Left lung (tissue), 10 donors: ENCODE data around the gene KRT4. TPM values are rescaled to one million over a fixed set of nuclear protein-coding genes. Genes with fewer than 3 reads are reported as not detected.

ENCODE experiments used
- ATAC-seq: fragments of 200-7000 bp; cut with Tn5 transposase; one replicate; pipeline ENCODE4 v1.9.1; 2020; ENCODE audit warnings: moderate library complexity
- DNase-seq, 4 donors: peaks; one replicate each; pipeline ENCODE4 v3.0.0-alpha.2; 2013 to 2020
- H3K27ac ChIP-seq, 2 donors: fragments of 200-600 bp; sonication (generic) in 1 of 2; one replicate each; pipeline versions ENCODE4 v1.5.0 to v1.8.0; 2020 to 2021
- H3K27me3 ChIP-seq, 2 donors: fragments of 200-600 bp; sonication (generic) in 1 of 2; one replicate each; pipeline versions ENCODE4 v1.5.0 to v1.8.0; 2020 to 2021
- H3K36me3 ChIP-seq, 2 donors: fragments of 200-600 bp; sonication (generic) in 1 of 2; one replicate each; pipeline versions ENCODE4 v1.5.0 to v1.8.0; 2020 to 2021
- H3K4me1 ChIP-seq, 2 donors: fragments of 200-600 bp; one replicate each; pipeline ENCODE4 v1.8.0; 2021
- H3K4me3 ChIP-seq, 2 donors: fragments of 200-600 bp; sonication (generic) in 1 of 2; one replicate each; pipeline versions ENCODE4 v1.5.0 to v1.8.0; 2020 to 2021; ENCODE audit warnings: mild to moderate bottlenecking in 1 of 2
- H3K9me3 ChIP-seq, 2 donors: fragments of 200-600 bp; sonication (generic) in 1 of 2; one replicate each; pipeline versions ENCODE4 v1.5.0 to v1.8.0; 2020 to 2021
- CTCF ChIP-seq, 2 donors: fragments of 200-600 bp; sonication (generic) in 1 of 2; IDR thresholded peaks; one replicate each; pipeline versions ENCODE4 v1.5.0 to v1.8.0; 2021; ENCODE audit warnings: antibody characterized with exemption in 2 of 2
- intact Hi-C, 2 donors: fragments of 100-400 bp; cut with DNase I; formaldehyde crosslinking; loops; one replicate each; pipeline versions ENCODE4 v1.11.2 to v1.14.2; 2022
- polyA plus RNA-seq, 6 donors: library from polyadenylated mRNA; unstranded; fragments of 120-200 nt; gene quantifications; one replicate each; pipeline ENCODE4 v1.2.1, GENCODE V29; 2013; ENCODE audit not compliant: insufficient read length in 6 of 6
- total RNA-seq, 2 donors: library from RNA; stranded (reverse); fragmentation: NEBNext Ultra II Directional; extraction: Animal tissue kit (Norgen Biotek cat#: 25700); gene quantifications; one replicate each; pipeline ENCODE4 v1.2.1, GENCODE V29; 2021
- donor health status: DM: no; HTN: yes; CAD: no.
- donor health status: DM: no; HTN: no; CAD: no.

KRT4 gene
- total and polyA plus RNA-seq, 8 donors, result 0.47 to 9.4 (median 2.6) TPM

GRCh38 chr12:52812073-52812400 lies 1.9 kb downstream of the KRT4 start:
- peaks cover 6 to 84% of the 10 kb centered on the region in 2 donors for H3K27me3 ChIP-seq
- peaks cover 12 to 16% of the 10 kb centered on the region in 2 donors for H3K4me1 ChIP-seq
- H3K36me3 ChIP-seq, result no peaks in the 10 kb centered on the region
- DNase-seq (no peak), ATAC-seq (no peak)
- no peak overlapping the region for H3K4me3 ChIP-seq
- no peak overlapping the region for H3K27ac ChIP-seq
- intact Hi-C loops, result no loop called here
- no peak for TF ChIP-seq CTCF (IDR thresholded peaks at IDR 0.05)
- H3K9me3 ChIP-seq, result no peaks in the 10 kb centered on the region

GRCh38 chr12:52811191-52812072 lies 2.5 kb downstream of the KRT4 start:
- Histone ChIP-seq H3K4me3 (no peak overlapping the region), H3K27me3 (peaks cover 6 to 84% of the 10 kb centered on the region in 2 donors), H3K4me1 (peaks cover 12 to 16% of the 10 kb centered on the region in 2 donors), H3K9me3 (no peaks in the 10 kb centered on the region), H3K27ac (no peak overlapping the region), H3K36me3 (no peaks in the 10 kb centered on the region)
- DNase-seq (no peak), ATAC-seq (no peak)
- intact Hi-C loops, result no loop called here
- no peak for TF ChIP-seq CTCF (IDR thresholded peaks at IDR 0.05)

- Histone ChIP-seq H3K36me3 (no peaks in the 10 kb centered on the region), H3K4me3 (no peak overlapping the region), H3K27me3 (peaks cover 6 to 83% of the 10 kb centered on the region in 2 donors), H3K9me3 (no peaks in the 10 kb centered on the region), H3K27ac (no peak overlapping the region), H3K4me1 (peaks cover 12 to 16% of the 10 kb centered on the region in 2 donors)
- no peak for TF ChIP-seq CTCF (IDR thresholded peaks at IDR 0.05)
- ATAC-seq (no peak), DNase-seq (no peak)
- intact Hi-C loops, result no loop called here
Observed at GRCh38 chr12:52810554-52810953, 3.4 kb downstream of the KRT4 start.

DNA sequence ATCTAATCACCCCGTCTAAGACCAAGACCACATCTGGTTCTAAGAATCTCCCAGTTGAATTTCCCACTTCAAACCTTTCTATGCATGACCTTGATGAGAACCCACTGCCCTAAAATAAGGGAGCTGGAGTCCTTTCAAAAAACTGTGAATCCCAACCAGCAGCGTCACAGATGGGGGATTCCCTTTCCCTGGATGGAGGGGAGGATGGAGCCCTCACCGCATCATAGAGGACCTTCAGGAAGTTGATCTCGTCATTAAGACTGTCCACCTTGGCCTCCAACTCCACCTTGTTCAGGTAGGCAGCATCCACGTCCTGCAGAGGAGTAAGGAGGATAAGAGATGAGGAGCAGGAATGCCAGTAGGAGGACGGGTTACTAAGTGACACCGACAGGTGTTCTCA lies 4.8 kb downstream of the KRT4 start:
- Histone ChIP-seq H3K4me3 (no peak overlapping the region), H3K4me1 (peaks cover 4% of the 10 kb centered on the region in 2 donors), H3K27ac (no peak overlapping the region), H3K9me3 (no peaks in the 10 kb centered on the region), H3K27me3 (peaks cover 6 to 89% of the 10 kb centered on the region in 2 donors), H3K36me3 (no peaks in the 10 kb centered on the region)
- no peak for TF ChIP-seq CTCF (IDR thresholded peaks at IDR 0.05)
- intact Hi-C loops, result no loop called here
- ATAC-seq (no peak), DNase-seq (no peak)

GRCh38 chr12:52808573-52809160 lies 5.2 kb downstream of the KRT4 start:
- Histone ChIP-seq H3K9me3 (no peaks in the 10 kb centered on the region), H3K27ac (no peak overlapping the region), H3K36me3 (no peaks in the 10 kb centered on the region), H3K27me3 (peaks cover 6 to 85% of the 10 kb centered on the region in 2 donors), H3K4me3 (no peak overlapping the region), H3K4me1 (no peaks in the 10 kb centered on the region)
- intact Hi-C loops, result no loop called here
- no peak for ATAC-seq
- TF ChIP-seq CTCF (IDR thresholded peaks at IDR 0.05), result no peak
- DNase-seq, result no peak
